K562 (cell line): ENCODE results near the gene EIF4E1B. TPM values are rescaled to one million over a fixed set of nuclear protein-coding genes. Genes with fewer than 3 reads are reported as not detected.

Experiments
- ATAC-seq: fragments of 200-7000 bp; cut with Tn5 transposase; 3 replicates; pipeline ENCODE4 v1.9.1; 2020; ENCODE audit warnings: moderate library complexity
- BruUV-seq: library from RNA; stranded (reverse); fragments of 400-500 nt; replicated peaks from 2 replicates; lab custom pipeline; 2021; lab: Mats Ljungman, UMichigan
- CTCF ChIA-PET: fragments of 300-600 bp; formaldehyde crosslinking; extraction: SDS; loops from one replicate; lab custom pipeline; 2021; ENCODE audit warnings: low intra/inter-chr PET ratio; lab: Yijun Ruan, JAX
- POLR2A ChIA-PET: fragments of 300-600, 350-650 bp; sonication (Branson Sonifier 250); formaldehyde crosslinking; extraction: SDS; loops from one replicate; lab custom pipeline; 2021; ENCODE audit warnings: antibody characterized with exemption, inconsistent platforms; lab: Yijun Ruan, JAX
- DNase-seq, 4 experiments: peaks; one replicate each; pipeline versions ENCODE4 v3.0.0 to v3.0.0-alpha.2; 2011 to 2018; ENCODE audit warnings: low spot score in 3 of 4, mixed read lengths in 3 of 4; ENCODE audit errors: extremely low read depth in 1 of 4
- FAIRE-seq: peaks from 2 replicates; lab custom pipeline; 2011; peaks lifted over from hg19 to GRCh38; lab: Jason Lieb, UNC
- H2AFZ ChIP-seq: 2 replicates; pipeline ENCODE4 v1.6.0; 2011; ENCODE audit warnings: low read depth, low read length, control low read depth, inconsistent platforms
- H3K27ac ChIP-seq: fragments of 200-600 bp; 3 replicates; pipeline ENCODE4 v1.8.0; 2011; ENCODE audit warnings: low read depth, mild to moderate bottlenecking, control low read depth, inconsistent platforms, low read length, moderate library complexity, mixed read lengths; ENCODE audit errors: extremely low read depth
- H3K27me3 ChIP-seq, 2 experiments: fragments of 300-600 bp in 1 of 2; 2 replicates in 1 of 2; 3 replicates in 1 of 2; pipeline versions ENCODE4 v1.6.0 to v1.8.0; 2011; ENCODE audit warnings: inconsistent platforms in 2 of 2, low read length in 2 of 2, mild to moderate bottlenecking in 1 of 2, mixed read lengths in 1 of 2, moderate library complexity in 1 of 2; ENCODE audit not compliant: control insufficient read depth in 2 of 2, insufficient read depth in 2 of 2
- H3K36me3 ChIP-seq: fragments of 300-600 bp; 3 replicates; pipeline ENCODE4 v1.8.0; 2011; ENCODE audit warnings: mild to moderate bottlenecking, low read length, inconsistent platforms; ENCODE audit not compliant: control insufficient read depth, insufficient read depth
- H3K4me1 ChIP-seq, 2 experiments: fragments of 200-600 bp in 1 of 2; replicated peaks in 1 of 2; 2 replicates in 1 of 2; 3 replicates in 1 of 2; pipeline versions ENCODE4 v1.5.1 to v1.8.0; 2011; ENCODE audit warnings: inconsistent platforms in 2 of 2, low read length in 2 of 2, mild to moderate bottlenecking in 1 of 2, mixed read lengths in 1 of 2, moderate library complexity in 1 of 2; ENCODE audit not compliant: control insufficient read depth in 2 of 2, insufficient read depth in 2 of 2
- H3K4me2 ChIP-seq: 2 replicates; pipeline ENCODE4 v1.6.1; 2011; ENCODE audit warnings: low read length, control low read depth, inconsistent platforms, mixed read lengths; ENCODE audit not compliant: insufficient read depth
- H3K4me3 ChIP-seq: fragments of 200-600 bp; sonication (generic), shearing (Covaris generic); 2 replicates; pipeline ENCODE4 v1.5.1; 2016; ENCODE audit warnings: control low read depth, inconsistent platforms
- H3K79me2 ChIP-seq: fragments of 200-600 bp; 3 replicates; pipeline ENCODE4 v1.8.0; 2011; ENCODE audit warnings: low read length, inconsistent platforms; ENCODE audit not compliant: control insufficient read depth, insufficient read depth
- H3K9ac ChIP-seq, 2 experiments: 2 replicates each; pipeline versions ENCODE4 v1.6.0 to v1.6.1; 2011; ENCODE audit warnings: low read depth in 2 of 2, low read length in 2 of 2, control low read depth in 1 of 2, inconsistent platforms in 1 of 2, mild to moderate bottlenecking in 1 of 2, mixed read lengths in 1 of 2; ENCODE audit not compliant: insufficient read depth in 1 of 2
- H3K9me1 ChIP-seq: one replicate; pipeline ENCODE4 v1.6.0; 2011; ENCODE audit warnings: inconsistent platforms, mild to moderate bottlenecking, low read length, moderate library complexity; ENCODE audit not compliant: control insufficient read depth, insufficient read depth
- H3K9me3 ChIP-seq: replicated peaks from 2 replicates; pipeline ENCODE4 v1.5.1; 2011; ENCODE audit warnings: low read depth, low read length, inconsistent platforms; ENCODE audit not compliant: control insufficient read depth, insufficient read depth
- H4K20me1 ChIP-seq: replicated peaks from 2 replicates; pipeline ENCODE4 v1.6.1; 2011; ENCODE audit warnings: low read length, inconsistent platforms, mixed read lengths; ENCODE audit not compliant: control insufficient read depth, insufficient read depth
- ARID2 ChIP-seq: fragments of 450-650 bp; IDR thresholded peaks from 2 replicates; pipeline ENCODE4 v1.6.1; 2017; ENCODE audit warnings: antibody characterized with exemption, mild to moderate bottlenecking
- ETV1 ChIP-seq: fragments of 450-650 bp; conservative IDR thresholded peaks from 2 replicates; pipeline ENCODE4 v1.6.1; 2016; ENCODE audit warnings: missing genetic modification characterization, control low read depth, low read depth, missing compliant biosample characterization
- HNRNPL ChIP-seq: fragments of 200-400 bp; formaldehyde crosslinking; IDR thresholded peaks from 2 replicates; pipeline ENCODE4 v1.6.1; 2017; ENCODE audit warnings: low read depth, mild to moderate bottlenecking, low read length
- L3MBTL2 ChIP-seq: fragments of 450-650 bp; IDR thresholded peaks from 2 replicates; pipeline ENCODE4 v1.6.1; 2016; ENCODE audit warnings: mild to moderate bottlenecking, moderate library complexity
- MBD2 ChIP-seq: sonication (generic); IDR thresholded peaks from 2 replicates; pipeline ENCODE4 v1.6.1; 2016; ENCODE audit warnings: low read depth, borderline replicate concordance
- NRF1 ChIP-seq, 2 experiments: fragments of 450-650 bp; IDR thresholded peaks in 1 of 2; conservative IDR thresholded peaks in 1 of 2; 2 replicates each; pipeline ENCODE4 v1.6.1; 2014; ENCODE audit warnings: mild to moderate bottlenecking in 2 of 2
- SLC30A9 ChIP-seq: fragments of 250-450 bp; sonication (Bioruptor Pico); IDR thresholded peaks from 2 replicates; pipeline ENCODE4 v1.8.0; 2022; ENCODE audit warnings: mild to moderate bottlenecking, moderate library complexity
- ZNF507 ChIP-seq: conservative IDR thresholded peaks from 2 replicates; pipeline ENCODE4 v1.6.1; 2017; ENCODE audit warnings: missing genetic modification characterization, missing compliant biosample characterization
- WGBS: fragments of 100-300 bp; shearing (Covaris generic); methylation state at CpG from one replicate; pipeline ENCODE4 v1.1.6; 2016; ENCODE audit warnings: low coverage, mixed read lengths; ENCODE audit not compliant: insufficient coverage; ENCODE audit errors: missing lambda C conversion rate; 5-methylcytosine and 5-hydroxymethylcytosine counted together
- in situ Hi-C: fragments of 300-500 bp; cut with MboI; formaldehyde crosslinking; loops from 4 replicates; pipeline ENCODE4 v1.15.0; 2018; ENCODE audit warnings: inconsistent platforms, mixed read lengths
- intact Hi-C: fragments of 100-400 bp; cut with micrococcal nuclease; formaldehyde crosslinking; loops from 2 replicates; pipeline ENCODE4 v1.14.2; 2022
- polyA plus RNA-seq, 8 experiments: library from polyadenylated mRNA; depleted of rRNA in 4 of 8; stranded (reverse) in 5 of 8; unstranded in 3 of 8; fragments of >200 nt; fragmentation: Nextera tagmentation in 2 of 8; fragmentation: Illumina TruSeq in 1 of 8; extraction: Ambion mirVana in 2 of 8; extraction: Trizol in 1 of 8; gene quantifications; 2 replicates each; pipeline versions ENCODE4 v1.2.1 to v1.2.3, GENCODE V29; 2011 to 2014; ENCODE audit warnings: inconsistent platforms in 1 of 8, missing spikeins in 1 of 8
- total RNA-seq, 7 experiments: library from RNA; depleted of rRNA in 6 of 7; stranded (reverse); fragments of >200 nt in 6 of 7; fragmentation: Illumina TruSeq in 2 of 7; extraction: Trizol in 2 of 7; gene quantifications; 2 replicates each; pipeline versions ENCODE4 v1.2.1 to v1.2.3, GENCODE V29; 2011 to 2021; ENCODE audit warnings: low replicate concordance in 1 of 7
- TF ChIP-seq, protein P1 (sequence below): sonication (generic); formaldehyde crosslinking; IDR thresholded peaks from 2 replicates; pipeline ENCODE4 v1.8.1; 2023; ENCODE audit warnings: mild to moderate bottlenecking, missing genetic modification reagents
- TF ChIP-seq, protein P2 (sequence below): fragments of 150-350 bp; IDR thresholded peaks from 2 replicates; pipeline ENCODE4 v1.6.1; 2014; ENCODE audit warnings: low read depth, mild to moderate bottlenecking, low read length, borderline replicate concordance
- TF ChIP-seq, protein P3 (sequence below): sonication (generic); formaldehyde crosslinking; IDR thresholded peaks from 2 replicates; pipeline ENCODE4 v1.8.0; 2022; ENCODE audit warnings: mild to moderate bottlenecking, missing genetic modification reagents
- TF ChIP-seq, protein P4 (sequence below): fragments of 200-800 bp; sonication (Bioruptor generic); IDR thresholded peaks from 2 replicates; pipeline ENCODE4 v1.6.1; 2017; ENCODE audit warnings: missing genetic modification characterization, missing compliant biosample characterization
- TF ChIP-seq, protein P5 (sequence below): fragments of 250-450 bp; sonication (Bioruptor Pico); IDR thresholded peaks from 2 replicates; pipeline ENCODE4 v1.8.0; 2022; ENCODE audit warnings: moderate library complexity, mild to moderate bottlenecking, inconsistent platforms

The EIF4E1B gene
- total and polyA plus RNA-seq, 9 of the 15 experiments (the other 6 are each of a cell fraction or from before 2014, with no cell fraction given), result not detected

DNA sequence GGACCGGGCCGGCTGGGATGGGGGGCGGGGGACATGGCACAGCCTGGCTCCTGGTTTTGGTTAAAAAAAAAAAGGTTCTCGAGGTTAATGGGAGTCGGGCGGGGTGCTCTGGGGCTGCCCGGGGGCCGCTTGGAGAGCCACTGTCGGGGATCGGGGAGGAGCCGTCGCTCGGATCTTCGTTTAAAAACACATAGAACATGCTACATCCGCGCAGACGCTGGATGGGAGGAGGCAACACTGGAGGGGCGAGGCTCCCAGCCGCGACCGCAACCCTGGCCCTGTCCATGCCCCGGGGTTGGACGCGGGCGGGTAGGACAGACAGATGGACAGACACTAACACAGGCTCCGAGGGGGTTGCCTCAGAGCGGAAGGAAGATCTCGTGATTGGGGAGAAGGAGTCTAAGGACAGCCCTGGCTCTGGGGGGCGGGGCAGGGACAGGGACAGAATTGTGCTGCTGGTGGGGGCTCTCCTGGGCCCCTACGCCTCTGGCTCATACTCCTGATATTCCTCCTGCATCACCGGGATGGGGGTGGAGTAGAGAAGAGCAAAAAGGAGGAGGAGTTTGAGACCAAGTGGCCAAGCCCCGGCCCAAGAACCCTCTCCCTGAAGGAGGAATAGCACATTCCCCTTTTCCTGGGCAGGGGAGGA lies 10.0 kb upstream of the EIF4E1B start:
- no TSS peak for BruUV-seq
- in situ Hi-C loops, result no loop called here
- POLR2A ChIA-PET, result interaction anchor here (1.5 kb wide), 1 partner anchor 10 kb away, joined by 4 read pairs; the partner anchor contains the start of genes EIF4E1B and SNCB
- TF ChIP-seq, protein P1, sequence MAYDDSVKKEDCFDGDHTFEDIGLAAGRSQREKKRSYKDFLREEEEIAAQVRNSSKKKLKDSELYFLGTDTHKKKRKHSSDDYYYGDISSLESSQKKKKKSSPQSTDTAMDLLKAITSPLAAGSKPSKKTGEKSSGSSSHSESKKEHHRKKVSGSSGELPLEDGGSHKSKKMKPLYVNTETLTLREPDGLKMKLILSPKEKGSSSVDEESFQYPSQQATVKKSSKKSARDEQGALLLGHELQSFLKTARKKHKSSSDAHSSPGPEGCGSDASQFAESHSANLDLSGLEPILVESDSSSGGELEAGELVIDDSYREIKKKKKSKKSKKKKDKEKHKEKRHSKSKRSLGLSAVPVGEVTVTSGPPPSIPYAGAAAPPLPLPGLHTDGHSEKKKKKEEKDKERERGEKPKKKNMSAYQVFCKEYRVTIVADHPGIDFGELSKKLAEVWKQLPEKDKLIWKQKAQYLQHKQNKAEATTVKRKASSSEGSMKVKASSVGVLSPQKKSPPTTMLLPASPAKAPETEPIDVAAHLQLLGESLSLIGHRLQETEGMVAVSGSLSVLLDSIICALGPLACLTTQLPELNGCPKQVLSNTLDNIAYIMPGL (CRISPR knock-in tag), result no peak
- TF ChIP-seq ETV1 (tag) (peak; percentile 72), NRF1 (conservative IDR thresholded peaks at IDR 0.05 in 1 of 2, IDR thresholded peaks at IDR 0.05 in 1 of 2) (peak; percentile 59 to 60), MBD2 (no peak), ARID2 (0 out of 2 replicates have a peak, but pooled peaks have one; percentile 10), SLC30A9 (no peak), HNRNPL (no peak), ZNF507 (tag) (no peak), L3MBTL2 (peak; percentile 57)
- TF ChIP-seq, protein P2, sequence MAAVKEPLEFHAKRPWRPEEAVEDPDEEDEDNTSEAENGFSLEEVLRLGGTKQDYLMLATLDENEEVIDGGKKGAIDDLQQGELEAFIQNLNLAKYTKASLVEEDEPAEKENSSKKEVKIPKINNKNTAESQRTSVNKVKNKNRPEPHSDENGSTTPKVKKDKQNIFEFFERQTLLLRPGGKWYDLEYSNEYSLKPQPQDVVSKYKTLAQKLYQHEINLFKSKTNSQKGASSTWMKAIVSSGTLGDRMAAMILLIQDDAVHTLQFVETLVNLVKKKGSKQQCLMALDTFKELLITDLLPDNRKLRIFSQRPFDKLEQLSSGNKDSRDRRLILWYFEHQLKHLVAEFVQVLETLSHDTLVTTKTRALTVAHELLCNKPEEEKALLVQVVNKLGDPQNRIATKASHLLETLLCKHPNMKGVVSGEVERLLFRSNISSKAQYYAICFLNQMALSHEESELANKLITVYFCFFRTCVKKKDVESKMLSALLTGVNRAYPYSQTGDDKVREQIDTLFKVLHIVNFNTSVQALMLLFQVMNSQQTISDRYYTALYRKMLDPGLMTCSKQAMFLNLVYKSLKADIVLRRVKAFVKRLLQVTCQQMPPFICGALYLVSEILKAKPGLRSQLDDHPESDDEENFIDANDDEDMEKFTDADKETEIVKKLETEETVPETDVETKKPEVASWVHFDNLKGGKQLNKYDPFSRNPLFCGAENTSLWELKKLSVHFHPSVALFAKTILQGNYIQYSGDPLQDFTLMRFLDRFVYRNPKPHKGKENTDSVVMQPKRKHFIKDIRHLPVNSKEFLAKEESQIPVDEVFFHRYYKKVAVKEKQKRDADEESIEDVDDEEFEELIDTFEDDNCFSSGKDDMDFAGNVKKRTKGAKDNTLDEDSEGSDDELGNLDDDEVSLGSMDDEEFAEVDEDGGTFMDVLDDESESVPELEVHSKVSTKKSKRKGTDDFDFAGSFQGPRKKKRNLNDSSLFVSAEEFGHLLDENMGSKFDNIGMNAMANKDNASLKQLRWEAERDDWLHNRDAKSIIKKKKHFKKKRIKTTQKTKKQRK, result no peak
- TF ChIP-seq, protein P3, sequence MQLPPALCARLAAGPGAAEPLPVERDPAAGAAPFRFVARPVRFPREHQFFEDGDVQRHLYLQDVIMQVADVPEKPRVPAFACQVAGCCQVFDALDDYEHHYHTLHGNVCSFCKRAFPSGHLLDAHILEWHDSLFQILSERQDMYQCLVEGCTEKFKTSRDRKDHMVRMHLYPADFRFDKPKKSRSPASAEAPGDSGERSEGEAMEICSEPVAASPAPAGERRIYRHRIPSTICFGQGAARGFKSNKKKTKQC, result no peak
- TF ChIP-seq, protein P4, sequence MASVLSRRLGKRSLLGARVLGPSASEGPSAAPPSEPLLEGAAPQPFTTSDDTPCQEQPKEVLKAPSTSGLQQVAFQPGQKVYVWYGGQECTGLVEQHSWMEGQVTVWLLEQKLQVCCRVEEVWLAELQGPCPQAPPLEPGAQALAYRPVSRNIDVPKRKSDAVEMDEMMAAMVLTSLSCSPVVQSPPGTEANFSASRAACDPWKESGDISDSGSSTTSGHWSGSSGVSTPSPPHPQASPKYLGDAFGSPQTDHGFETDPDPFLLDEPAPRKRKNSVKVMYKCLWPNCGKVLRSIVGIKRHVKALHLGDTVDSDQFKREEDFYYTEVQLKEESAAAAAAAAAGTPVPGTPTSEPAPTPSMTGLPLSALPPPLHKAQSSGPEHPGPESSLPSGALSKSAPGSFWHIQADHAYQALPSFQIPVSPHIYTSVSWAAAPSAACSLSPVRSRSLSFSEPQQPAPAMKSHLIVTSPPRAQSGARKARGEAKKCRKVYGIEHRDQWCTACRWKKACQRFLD (CRISPR knock-in tag), result 0 out of 2 replicates have a peak, but pooled peaks have one; percentile 25
- TF ChIP-seq, protein P5, sequence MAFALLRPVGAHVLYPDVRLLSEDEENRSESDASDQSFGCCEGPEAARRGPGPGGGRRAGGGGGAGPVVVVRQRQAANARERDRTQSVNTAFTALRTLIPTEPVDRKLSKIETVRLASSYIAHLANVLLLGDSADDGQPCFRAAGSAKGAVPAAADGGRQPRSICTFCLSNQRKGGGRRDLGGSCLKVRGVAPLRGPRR (CRISPR knock-in tag), result no peak

More for the DNA sequence above, 10.0 kb upstream of the EIF4E1B start:
- WGBS, result 2% methylated on average over 25 of the region's 32 CpGs
- H2AFZ ChIP-seq, result peak overlapping the region; percentile 67
- peaks cover 3% of the 10 kb centered on the region; the same call in 1 of the 2 replicates for H4K20me1 ChIP-seq
- H3K36me3 ChIP-seq, result no peaks in the 10 kb centered on the region
- H3K79me2 ChIP-seq, result no peaks in the 10 kb centered on the region
- H3K27ac ChIP-seq, result no peak overlapping the region
- DNase-seq, result peak; percentile 53 to 62 (median 56)
- intact Hi-C loops, result no loop called here
- peaks cover 22 to 60% of the 10 kb centered on the region in 2 experiments for H3K27me3 ChIP-seq
- CTCF ChIA-PET, result no interaction called here
- H3K4me2 ChIP-seq, result peak overlapping the region; percentile 55
- H3K4me3 ChIP-seq, result peak overlapping the region; percentile 24
- peak; percentile 62 for FAIRE-seq
- peak; percentile 33 for ATAC-seq
- H3K9me3 ChIP-seq, result no peaks in the 10 kb centered on the region
- H3K9ac ChIP-seq, result peak overlapping the region in 1 of 2 experiments; percentile 71; a peak in 2 of 4 replicates
- H3K9me1 ChIP-seq, result no peaks in the 10 kb centered on the region
- peaks cover 8 to 34% of the 10 kb centered on the region in 2 experiments for H3K4me1 ChIP-seq
